Measurements from ENCODE around the gene MACF1.
A peak's percentile ranks its signal among the peaks of the same experiment; 100 is the strongest.

Gene MACF1

DNA sequence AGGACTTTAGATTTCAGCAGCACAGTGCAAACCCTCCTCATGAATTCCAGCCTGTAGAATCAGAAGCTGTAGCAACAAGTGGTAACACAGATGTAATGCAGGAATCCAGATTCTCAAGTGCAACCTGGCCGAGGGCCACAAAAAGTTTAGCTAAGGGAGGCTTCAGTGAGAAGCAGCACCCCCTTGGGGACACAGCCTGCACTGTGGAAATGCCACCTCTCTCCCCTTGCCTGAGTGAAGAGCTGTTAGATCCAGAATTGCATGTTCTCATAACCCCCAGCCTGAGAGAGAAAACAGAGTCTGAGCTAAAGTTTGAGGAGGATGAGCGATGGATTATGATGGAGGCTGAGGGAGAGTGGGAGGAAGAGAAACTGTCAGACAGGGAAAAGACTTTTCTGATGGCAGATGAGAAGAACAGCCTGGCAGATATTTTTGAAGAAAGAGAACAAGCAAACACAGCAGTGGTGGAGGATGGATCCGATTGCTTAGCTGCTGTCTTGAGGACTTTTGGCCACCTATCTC lies 206.5 kb downstream of the MACF1 start:
- peak in 33 of 56 donors; percentile 5 to 62 (median 32) for DNase-seq

DNA sequence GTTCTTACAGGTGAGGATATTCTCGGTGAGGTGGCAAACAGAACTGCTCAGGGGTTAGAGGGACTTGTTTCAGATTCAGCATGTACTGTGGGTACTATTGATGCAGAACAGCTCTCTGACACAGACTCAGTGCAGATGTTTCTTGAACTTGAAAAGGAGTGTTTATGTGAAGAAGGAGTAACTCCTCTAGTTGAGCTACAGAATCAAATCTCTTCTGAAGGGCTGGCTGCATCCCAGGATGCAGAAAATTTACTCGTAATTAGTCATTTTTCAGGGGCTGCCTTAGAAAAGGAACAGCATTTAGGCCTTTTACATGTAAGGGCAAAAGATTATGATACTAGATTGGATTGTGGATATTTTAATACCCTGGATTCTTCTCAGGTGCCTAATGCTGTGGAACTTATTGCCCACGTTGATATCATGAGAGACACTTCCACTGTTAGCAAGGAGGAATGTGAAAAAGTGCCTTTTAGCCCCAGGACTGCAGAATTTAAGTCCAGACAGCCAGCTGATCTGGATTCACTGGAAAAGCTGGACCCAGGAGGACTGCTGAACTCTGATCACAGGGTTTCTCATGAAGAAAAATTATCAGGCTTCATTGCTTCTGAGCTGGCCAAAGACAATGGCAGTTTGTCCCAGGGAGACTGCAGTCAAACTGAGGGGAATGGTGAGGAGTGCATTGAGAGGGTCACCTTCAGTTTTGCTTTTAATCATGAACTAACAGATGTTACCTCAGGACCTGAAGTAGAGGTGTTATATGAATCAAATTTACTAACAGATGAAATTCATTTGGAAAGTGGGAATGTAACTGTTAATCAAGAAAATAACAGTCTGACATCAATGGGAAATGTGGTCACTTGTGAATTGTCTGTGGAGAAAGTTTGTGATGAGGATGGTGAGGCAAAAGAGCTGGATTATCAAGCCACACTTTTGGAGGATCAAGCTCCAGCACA lies 207.3 kb downstream of the MACF1 start:
- no peak for DNase-seq

DNA sequence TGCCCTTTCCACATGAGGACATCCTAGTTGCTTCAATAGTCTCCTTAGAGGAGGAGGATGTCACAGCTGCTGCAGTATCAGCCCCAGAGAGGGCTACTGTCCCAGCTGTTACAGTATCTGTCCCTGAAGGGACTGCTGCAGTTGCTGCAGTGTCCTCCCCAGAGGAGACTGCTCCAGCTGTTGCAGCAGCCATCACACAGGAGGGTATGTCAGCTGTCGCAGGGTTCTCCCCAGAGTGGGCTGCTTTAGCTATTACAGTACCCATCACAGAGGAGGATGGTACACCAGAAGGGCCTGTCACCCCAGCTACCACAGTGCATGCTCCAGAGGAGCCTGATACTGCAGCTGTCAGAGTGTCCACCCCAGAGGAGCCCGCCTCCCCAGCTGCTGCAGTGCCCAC lies 208.4 kb downstream of the MACF1 start:
- no peak for DNase-seq

DNA sequence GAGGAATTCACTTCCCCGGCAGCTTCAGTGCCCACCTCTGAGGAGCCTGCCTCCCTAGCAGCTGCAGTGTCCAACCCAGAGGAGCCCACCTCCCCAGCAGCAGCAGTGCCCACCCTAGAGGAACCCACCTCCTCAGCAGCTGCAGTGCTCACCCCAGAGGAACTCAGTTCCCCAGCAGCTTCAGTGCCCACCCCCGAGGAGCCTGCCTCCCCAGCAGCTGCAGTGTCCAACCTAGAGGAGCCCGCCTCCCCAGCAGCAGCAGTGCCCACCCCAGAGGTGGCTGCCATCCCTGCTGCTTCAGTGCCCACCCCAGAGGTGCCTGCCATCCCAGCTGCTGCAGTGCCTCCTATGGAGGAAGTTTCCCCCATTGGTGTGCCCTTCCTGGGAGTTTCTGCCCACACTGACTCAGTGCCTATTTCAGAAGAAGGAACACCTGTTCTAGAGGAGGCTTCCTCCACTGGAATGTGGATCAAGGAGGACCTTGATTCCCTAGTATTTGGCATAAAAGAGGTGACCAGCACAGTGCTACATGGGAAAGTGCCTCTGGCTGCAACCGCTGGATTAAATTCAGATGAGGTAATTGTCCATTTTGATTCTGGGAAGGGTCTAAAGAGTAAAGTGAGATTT lies 209.5 kb downstream of the MACF1 start:
- DNase-seq = no peak

DNA sequence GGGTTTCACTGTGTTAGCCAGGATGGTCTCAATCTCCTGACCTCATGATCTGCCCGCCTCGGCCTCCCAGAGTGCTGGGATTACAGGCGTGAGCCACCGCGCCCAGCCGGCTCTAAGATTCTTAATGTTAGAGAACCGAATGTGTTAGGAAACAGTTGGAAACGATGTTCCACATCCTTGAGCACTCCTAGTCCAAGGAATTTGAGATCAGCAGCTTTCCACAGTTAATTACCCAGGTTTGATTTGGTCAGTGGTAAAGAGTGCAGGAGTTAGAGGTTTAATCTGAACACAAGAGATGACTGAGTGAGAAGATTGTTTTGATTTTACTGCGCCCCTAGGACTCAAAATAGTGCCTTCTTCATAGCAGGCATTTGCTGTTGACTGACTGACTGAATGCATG lies 211.1 kb downstream of the MACF1 start:
- no peak for DNase-seq

DNA sequence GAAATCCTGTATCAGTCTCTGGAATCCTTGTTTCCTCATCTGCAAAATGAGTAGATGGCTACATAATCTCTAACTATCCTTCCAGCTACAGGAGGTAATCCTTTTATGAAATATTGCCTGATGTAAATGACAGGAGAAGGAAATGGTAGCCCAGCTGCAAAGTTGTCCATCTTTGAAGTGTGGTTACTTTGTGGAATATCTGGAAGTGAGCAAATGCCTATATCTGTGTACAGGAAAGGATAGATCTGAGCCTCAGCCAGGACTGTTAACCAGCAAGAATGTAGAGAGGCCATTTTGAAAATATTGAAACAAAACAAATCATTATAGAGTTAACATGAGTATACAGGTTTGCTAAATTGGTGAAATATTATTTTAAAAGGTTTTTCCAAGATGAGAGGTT lies 212.1 kb downstream of the MACF1 start:
- no peak for DNase-seq

DNA sequence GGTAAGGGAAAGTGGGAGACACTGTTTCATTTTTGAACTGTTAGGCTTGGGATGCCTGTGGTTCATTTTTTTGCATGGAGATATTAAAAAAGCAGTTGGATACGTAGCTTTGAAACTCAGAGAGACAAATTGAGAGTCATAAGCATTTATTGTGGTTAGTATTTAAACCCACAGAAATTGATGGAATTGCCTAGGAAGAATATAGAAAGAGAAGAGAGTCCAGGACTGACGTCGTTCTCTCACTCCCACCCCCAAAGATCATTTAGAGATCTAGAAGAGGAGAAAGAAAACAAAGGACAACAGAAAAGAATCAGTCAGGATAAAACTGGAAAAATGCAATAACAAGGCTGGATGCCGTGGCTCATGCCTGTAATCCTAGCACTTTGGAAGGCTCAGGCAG lies 213.7 kb downstream of the MACF1 start:
- no peak for DNase-seq

DNA sequence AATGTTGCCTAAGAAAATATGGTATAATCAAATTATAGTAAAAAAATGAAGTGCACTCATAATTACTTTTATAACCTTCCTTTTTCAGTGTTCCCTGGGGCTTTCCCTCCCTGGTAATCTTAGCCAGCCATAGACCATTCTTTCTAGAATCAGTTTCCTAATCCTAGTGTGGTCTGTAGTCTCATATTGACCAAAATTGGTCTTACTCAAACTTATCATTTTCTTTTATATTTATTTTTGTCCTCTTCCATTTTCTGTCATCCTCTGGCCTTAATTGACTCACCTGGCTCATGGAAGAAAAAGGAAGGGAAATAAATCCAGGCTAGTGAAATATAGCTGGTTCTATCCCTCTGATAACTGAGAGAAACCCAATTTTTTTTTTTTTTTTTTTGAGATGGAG lies 216.0 kb downstream of the MACF1 start:
- DNase-seq = no peak

DNA sequence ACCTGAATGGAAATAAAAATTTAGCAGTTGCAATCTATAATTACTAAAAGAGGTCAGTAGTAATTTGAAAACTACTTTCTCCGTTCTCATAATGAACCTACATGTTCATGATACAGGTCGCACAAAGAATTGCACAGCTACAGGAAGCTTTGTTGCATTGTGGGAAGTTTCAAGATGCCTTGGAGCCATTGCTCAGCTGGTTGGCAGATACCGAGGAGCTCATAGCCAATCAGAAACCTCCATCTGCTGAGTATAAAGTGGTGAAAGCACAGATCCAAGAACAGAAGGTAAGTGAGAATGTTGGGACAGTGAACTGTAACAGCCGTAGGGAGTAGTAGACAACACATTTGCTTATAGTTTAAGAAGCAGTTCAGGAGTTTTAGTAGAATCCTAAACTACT lies 218.1 kb downstream of the MACF1 start:
- no peak for DNase-seq

DNA sequence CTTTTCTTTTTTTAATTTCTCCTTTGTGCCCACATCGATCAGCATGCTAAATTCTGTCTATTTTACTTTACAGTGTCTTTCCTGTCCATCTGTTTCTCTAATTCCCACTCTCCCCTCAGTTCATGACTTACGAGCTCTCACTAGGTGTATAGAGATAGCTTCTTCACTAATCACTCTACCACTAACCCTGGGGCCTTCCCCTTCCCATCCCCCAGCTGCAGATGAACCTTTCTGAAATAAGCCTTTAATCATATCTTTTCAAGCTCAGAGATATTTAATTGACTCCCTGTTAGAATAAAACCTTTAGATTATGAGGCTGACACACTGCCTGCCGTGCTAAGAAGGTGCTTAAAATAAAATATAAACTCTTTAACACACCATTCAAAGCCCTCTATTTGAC lies 220.7 kb downstream of the MACF1 start:
- DNase-seq = no peak

DNA sequence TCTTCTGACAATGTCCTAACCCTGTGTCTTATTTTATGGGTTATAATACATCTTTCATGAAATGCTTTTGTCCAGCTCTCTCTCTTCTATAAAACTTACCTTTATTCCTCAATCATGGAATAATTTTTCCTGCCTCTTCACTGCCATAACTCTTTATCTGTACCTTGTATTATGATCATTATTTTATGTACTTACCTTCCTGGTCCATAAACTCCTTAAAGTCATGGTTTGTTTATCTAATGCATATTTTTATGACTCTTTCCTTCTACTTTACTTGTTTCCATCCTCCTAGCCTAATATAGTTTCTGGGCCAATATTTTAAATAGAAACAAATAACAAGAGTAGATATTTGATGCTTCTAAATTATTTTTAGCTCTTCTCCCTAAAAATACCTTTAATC lies 221.1 kb downstream of the MACF1 start:
- no peak for DNase-seq

DNA sequence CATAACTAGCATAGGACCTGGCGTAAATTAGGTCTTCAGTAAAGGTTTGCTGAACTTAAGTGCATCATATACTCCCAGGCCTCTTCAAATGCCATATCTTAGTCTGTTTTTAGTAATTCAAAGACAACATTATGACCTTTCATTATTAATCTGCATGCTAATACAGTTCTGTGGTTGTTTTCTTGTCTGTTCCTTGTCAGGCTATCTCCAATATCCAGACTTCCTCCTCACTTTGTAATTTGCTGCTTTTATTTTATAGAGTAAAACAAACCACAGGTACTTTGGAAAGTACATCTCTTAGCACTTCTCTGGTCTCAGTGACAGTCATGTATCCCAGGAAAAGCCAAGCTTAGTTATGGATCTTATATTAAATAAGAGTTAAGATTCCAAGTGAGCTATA lies 221.9 kb downstream of the MACF1 start:
- no peak for DNase-seq

DNA sequence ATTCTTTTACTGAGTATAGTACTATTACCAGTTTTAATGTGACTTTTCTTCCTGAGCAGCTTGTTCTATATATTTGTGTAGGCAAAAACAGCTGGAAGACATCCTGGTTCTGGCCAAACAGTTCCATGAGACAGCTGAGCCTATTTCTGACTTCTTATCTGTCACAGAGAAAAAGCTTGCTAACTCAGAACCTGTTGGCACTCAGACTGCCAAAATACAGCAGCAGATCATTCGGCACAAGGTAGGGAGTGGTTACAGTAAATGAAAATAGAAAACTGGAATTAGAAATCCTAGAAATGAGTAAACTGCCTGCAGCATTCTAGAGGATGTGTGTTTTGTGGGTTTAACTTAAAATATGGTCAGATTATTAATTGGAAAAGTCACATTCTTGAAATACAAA lies 222.9 kb downstream of the MACF1 start:
- no peak for DNase-seq

DNA sequence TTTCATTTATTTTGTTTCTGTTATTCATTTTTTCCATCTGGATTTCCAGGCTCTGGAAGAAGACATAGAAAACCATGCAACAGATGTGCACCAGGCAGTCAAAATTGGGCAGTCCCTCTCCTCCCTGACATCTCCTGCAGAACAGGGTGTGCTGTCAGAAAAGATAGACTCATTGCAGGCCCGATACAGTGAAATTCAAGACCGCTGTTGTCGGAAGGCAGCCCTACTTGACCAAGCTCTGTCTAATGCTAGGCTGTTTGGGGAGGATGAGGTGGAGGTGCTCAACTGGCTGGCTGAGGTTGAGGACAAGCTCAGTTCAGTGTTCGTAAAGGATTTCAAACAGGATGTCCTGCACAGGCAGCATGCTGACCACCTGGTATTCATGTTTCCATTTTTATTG lies 223.4 kb downstream of the MACF1 start:
- no peak for DNase-seq

DNA sequence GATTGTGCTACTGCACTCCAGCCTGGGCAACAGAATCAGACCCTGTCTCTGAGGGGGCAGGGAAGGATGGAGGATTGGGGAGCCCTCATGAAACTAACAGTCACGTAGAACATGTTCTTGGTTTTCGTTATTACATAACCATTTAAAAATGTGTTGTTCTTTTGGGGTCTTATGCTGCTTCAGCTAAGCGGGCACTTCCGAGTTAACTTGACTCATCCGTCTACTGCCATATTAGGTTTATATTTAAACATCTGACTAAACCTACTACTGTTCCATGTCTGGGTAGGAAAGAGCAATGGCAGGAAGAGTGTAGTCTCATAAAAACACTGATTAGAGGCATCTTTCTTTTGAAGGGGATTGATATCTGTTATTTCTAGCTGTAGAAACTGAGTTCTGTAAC lies 227.4 kb downstream of the MACF1 start:
- no peak for DNase-seq

DNA sequence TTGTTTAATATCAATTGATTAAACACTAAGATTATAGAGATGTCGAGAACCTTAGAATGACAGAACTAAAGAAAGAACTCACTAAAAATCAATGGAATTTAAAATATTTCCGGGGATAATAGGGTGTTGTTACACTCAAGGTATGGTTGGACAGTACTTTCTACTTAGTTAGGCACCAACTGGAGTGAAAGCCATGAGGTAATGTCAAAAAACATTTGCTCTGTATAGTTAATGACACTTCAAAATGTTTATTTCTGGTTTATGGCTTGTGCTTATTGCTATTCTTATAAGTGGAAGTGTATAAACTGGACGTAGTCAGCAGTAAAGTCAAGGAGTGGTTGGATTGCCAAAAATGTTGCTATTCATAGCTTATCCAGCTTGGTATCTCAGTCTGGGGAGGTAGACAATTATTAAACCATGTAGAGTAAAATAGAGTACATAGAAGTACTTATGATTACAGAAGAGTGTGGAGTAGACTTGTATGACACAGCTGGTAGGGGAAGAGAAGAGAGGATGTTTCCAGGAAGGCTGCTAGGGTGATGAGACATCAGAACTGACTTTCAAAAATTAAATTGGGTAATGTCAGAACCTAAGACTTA lies 230.4 kb downstream of the MACF1 start:
- DNase-seq = no peak

DNA sequence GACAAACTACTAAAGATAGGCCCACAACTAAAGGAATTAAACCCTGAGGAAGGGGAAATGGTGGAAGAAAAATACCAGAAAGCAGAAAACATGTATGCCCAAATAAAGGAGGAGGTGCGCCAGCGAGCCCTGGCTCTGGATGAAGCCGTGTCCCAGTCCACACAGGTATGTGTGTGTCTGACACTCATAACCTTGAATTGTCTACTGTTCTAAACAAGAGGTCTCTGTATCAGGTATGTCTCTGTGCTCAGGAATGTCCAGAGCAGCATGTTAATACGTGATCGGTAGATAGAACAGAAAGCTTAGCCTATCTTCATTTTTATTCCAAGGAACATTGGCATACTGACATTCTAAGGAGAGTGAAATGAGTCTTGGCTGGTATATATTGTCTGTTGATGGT lies 231.1 kb downstream of the MACF1 start:
- no peak for DNase-seq

DNA sequence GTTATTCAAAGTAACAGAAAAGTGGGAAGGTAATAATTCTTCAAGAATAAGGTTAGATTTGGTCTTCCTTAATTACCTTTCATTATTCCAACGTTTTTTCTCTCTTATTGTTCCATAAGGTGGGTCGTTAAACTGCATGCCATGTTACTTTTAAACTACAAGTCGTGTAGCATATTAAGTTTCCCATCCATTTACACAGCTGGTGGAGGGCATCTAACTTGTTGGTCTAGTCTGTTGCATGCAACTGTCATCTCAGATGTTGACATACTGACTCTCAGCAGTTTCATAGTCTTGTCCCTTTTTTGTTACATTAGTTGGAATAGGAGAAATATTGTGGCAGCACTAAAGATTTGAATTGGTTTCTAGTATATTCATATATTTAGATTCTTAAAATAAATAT lies 232.3 kb downstream of the MACF1 start:
- no peak for DNase-seq

DNA sequence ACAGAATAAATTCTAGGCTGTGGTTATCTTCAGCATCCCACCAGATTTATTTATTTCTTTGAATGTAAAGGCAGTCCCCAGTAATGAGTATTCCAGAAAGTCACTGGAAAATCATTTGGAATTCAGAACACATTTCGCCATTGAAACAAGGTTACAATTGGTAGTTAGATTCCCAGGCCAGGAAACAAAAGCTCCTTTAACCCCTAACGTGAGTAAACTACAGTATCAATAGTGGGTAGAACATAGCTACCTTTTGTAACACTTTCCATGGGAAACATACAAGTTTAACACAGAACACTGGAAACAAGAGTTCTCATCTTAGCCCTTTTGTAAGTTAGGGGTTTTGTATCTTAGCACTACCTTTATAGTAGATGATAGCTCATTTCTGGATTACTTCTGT lies 233.5 kb downstream of the MACF1 start:
- DNase-seq = no peak

DNA sequence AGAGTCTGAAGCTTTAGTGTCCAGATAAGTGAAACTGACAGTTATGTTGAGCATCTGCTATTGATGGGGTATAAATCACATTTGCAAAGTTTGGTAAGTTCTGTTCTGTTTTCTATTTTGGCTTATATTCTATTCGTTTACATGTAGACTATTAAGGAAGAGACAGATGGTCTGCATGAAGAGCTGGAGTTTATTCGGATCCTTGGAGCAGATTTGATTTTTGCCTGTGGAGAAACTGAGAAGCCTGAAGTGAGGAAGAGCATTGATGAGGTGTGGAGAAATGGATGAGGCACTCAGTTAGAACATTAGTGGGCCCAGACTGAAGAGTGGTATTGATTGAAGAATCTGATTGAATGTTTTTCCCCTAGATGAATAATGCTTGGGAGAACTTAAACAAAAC lies 236.4 kb downstream of the MACF1 start:
- no peak for DNase-seq

DNA sequence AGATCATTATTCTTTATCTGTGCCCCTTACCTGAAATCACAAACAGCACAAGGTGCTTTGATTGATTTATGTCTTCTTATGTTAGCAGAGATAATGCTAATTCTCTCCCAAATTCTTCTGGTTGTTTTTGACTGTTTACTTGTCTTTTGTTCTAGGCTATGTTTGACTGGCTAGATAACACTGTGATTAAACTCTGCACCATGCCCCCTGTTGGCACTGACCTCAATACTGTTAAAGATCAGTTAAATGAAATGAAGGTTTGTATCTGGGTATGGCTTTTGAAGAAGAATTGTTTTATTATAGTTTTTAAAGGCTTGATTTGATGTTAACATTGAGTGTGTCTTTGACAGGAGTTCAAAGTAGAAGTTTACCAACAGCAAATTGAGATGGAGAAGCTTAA lies 237.3 kb downstream of the MACF1 start:
- no peak for DNase-seq

DNA sequence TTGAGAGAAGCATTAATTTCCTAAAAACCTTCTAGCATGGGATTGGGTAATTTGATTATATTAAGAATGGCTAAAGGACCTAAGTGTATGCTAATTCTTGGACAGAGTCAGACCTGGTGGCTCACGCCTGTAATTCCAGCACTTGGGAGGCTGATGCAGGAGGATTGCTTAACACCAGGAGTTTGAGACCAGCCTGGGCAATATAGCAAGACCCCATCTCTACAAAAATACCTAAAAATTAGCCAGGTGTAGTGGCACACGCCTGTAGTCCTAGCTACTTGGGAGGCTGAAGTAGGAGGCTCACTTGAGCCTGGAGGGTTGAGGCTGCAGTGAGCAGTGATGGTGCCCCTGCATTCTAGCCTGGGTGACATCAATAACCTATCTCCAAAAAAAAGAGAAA lies 241.1 kb downstream of the MACF1 start:
- no peak for DNase-seq

Data from amygdala (tissue), 56 donors.